DND-41 (cell line): Measurements from ENCODE around the gene PPID.

Experiments
- ATAC-seq: fragments of 200-7000 bp; cut with Tn5 transposase; 3 replicates; pipeline ENCODE4 v1.9.1; 2021; ENCODE audit warnings: low read depth; ENCODE audit not compliant: insufficient read depth
- DNase-seq: peaks from one replicate; pipeline ENCODE4 v3.0.0-alpha.2; 2020
- H2AFZ ChIP-seq: 2 replicates; pipeline ENCODE4 v1.6.0; 2012; ENCODE audit warnings: low read depth, low read length
- H3K27ac ChIP-seq: 2 replicates; pipeline ENCODE4 v1.5.1; 2012; ENCODE audit warnings: low read length, inconsistent platforms
- H3K27me3 ChIP-seq: fragments of 200-600 bp; sonication (generic); 2 replicates; pipeline ENCODE4 v1.6.0; 2012; ENCODE audit warnings: low read length, mild to moderate bottlenecking, inconsistent platforms; ENCODE audit not compliant: insufficient read depth, poor library complexity
- H3K36me3 ChIP-seq: 2 replicates; pipeline ENCODE4 v1.5.1; 2012; ENCODE audit warnings: low read length, inconsistent platforms; ENCODE audit not compliant: insufficient read depth
- H3K4me1 ChIP-seq: 2 replicates; pipeline ENCODE4 v1.5.1; 2012; ENCODE audit warnings: mild to moderate bottlenecking, low read length; ENCODE audit not compliant: insufficient read depth
- H3K4me2 ChIP-seq: 2 replicates; pipeline ENCODE4 v1.6.0; 2012; ENCODE audit warnings: mild to moderate bottlenecking, moderate library complexity, low read length, inconsistent platforms; ENCODE audit not compliant: insufficient read depth
- H3K4me3 ChIP-seq, 2 experiments: fragments of 200-600 bp in 1 of 2; shearing (Covaris generic) in 1 of 2; 2 replicates each; pipeline ENCODE4 v1.5.1; 2012 to 2016; ENCODE audit warnings: inconsistent platforms in 2 of 2, low read length in 2 of 2, mild to moderate bottlenecking in 2 of 2, low read depth in 1 of 2, moderate library complexity in 1 of 2
- H3K79me2 ChIP-seq: 2 replicates; pipeline ENCODE4 v1.6.0; 2012; ENCODE audit warnings: low read length, inconsistent platforms; ENCODE audit not compliant: insufficient read depth
- H3K9ac ChIP-seq: 2 replicates; pipeline ENCODE4 v1.6.0; 2012; ENCODE audit warnings: low read depth, mild to moderate bottlenecking, inconsistent platforms, low read length, moderate library complexity
- H3K9me3 ChIP-seq: 2 replicates; pipeline ENCODE4 v1.5.1; 2012; ENCODE audit warnings: low read length, moderate library complexity, mild to moderate bottlenecking, inconsistent platforms; ENCODE audit not compliant: insufficient read depth, severe bottlenecking
- H4K20me1 ChIP-seq: 2 replicates; pipeline ENCODE4 v1.6.0; 2012; ENCODE audit warnings: low read length; ENCODE audit not compliant: insufficient read depth
- EZH2 ChIP-seq: IDR thresholded peaks from 3 replicates; pipeline ENCODE4 v1.6.1; 2012; ENCODE audit warnings: borderline replicate concordance, low read depth, mild to moderate bottlenecking, moderate library complexity, low read length, inconsistent platforms; ENCODE audit not compliant: severe bottlenecking
- TF ChIP-seq, protein P1 (sequence below): IDR thresholded peaks from 2 replicates; pipeline ENCODE4 v1.5.1; 2012; ENCODE audit warnings: borderline replicate concordance, low read length, moderate library complexity, mild to moderate bottlenecking; ENCODE audit not compliant: poor library complexity, severe bottlenecking; ENCODE audit errors: extremely low read depth

The PPID gene

GRCh38 chr4:158728236-158728635 lies 5.0 kb upstream of the PPID start:
- Histone ChIP-seq H2AFZ (no peak overlapping the region), H3K79me2 (peaks cover 4% of the 10 kb centered on the region), H3K27ac (no peak overlapping the region), H3K9ac (no peak overlapping the region), H3K36me3 (no peaks in the 10 kb centered on the region), H3K4me2 (no peak overlapping the region), H3K9me3 (no peaks in the 10 kb centered on the region), H3K4me3 (no peak overlapping the region), H3K27me3 (peaks cover 11% of the 10 kb centered on the region), H4K20me1 (no peaks in the 10 kb centered on the region), H3K4me1 (peaks cover 5% of the 10 kb centered on the region; the same call in 1 of the 2 replicates)
- TF ChIP-seq EZH2 = no peak
- TF ChIP-seq, protein P1, sequence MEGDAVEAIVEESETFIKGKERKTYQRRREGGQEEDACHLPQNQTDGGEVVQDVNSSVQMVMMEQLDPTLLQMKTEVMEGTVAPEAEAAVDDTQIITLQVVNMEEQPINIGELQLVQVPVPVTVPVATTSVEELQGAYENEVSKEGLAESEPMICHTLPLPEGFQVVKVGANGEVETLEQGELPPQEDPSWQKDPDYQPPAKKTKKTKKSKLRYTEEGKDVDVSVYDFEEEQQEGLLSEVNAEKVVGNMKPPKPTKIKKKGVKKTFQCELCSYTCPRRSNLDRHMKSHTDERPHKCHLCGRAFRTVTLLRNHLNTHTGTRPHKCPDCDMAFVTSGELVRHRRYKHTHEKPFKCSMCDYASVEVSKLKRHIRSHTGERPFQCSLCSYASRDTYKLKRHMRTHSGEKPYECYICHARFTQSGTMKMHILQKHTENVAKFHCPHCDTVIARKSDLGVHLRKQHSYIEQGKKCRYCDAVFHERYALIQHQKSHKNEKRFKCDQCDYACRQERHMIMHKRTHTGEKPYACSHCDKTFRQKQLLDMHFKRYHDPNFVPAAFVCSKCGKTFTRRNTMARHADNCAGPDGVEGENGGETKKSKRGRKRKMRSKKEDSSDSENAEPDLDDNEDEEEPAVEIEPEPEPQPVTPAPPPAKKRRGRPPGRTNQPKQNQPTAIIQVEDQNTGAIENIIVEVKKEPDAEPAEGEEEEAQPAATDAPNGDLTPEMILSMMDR = no peak
- no peak for DNase-seq
- no peak for ATAC-seq

DNA sequence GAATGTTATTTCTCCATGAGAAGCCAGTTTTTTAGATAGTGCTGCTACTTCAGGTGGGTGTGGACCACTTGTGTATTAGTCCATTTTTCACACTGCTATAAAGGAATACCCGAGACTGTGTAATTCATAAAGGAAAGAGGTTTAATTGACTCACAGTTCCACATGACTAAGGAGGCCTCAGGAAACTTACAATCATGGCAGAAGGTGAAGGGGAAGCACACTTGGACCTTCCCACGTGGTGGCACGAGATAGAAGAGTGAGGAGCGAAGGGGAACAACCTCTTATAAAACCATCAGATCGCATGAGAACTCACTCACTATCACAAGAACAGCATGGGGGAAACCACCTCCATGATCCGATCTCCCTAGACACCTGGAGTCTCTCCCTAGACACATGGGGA lies 3.4 kb upstream of the PPID start:
- Histone ChIP-seq H4K20me1 (no peaks in the 10 kb centered on the region), H3K27me3 (peaks cover 11% of the 10 kb centered on the region), H3K4me2 (no peak overlapping the region), H3K79me2 (peaks cover 20% of the 10 kb centered on the region), H3K9ac (no peak overlapping the region), H3K4me1 (peaks cover 14% of the 10 kb centered on the region; the same call in 1 of the 2 replicates), H3K36me3 (no peaks in the 10 kb centered on the region; the same call in 1 of the 2 replicates), H3K27ac (no peak overlapping the region), H2AFZ (no peak overlapping the region), H3K9me3 (no peaks in the 10 kb centered on the region), H3K4me3 (no peak overlapping the region)
- DNase-seq = no peak
- no peak for ATAC-seq
- no peak for TF ChIP-seq EZH2

GRCh38 chr4:158724637-158725036 lies 1.4 kb upstream of the PPID start:
- ATAC-seq (no peak), DNase-seq (no peak)
- H3K4me1 ChIP-seq = peaks cover 18% of the 10 kb centered on the region; the same call in 1 of the 2 replicates
- H3K4me3 ChIP-seq = no peak overlapping the region
- TF ChIP-seq, protein P1 = no peak
- TF ChIP-seq EZH2 = no peak
- H2AFZ ChIP-seq = no peak overlapping the region
- H3K9me3 ChIP-seq = no peaks in the 10 kb centered on the region
- peaks cover 13% of the 10 kb centered on the region for H3K36me3 ChIP-seq
- peaks cover 7% of the 10 kb centered on the region for H3K27me3 ChIP-seq
- no peak overlapping the region for H3K4me2 ChIP-seq
- H3K9ac ChIP-seq = no peak overlapping the region
- peaks cover 27% of the 10 kb centered on the region for H3K79me2 ChIP-seq
- no peak overlapping the region for H3K27ac ChIP-seq
- no peaks in the 10 kb centered on the region for H4K20me1 ChIP-seq

DNA sequence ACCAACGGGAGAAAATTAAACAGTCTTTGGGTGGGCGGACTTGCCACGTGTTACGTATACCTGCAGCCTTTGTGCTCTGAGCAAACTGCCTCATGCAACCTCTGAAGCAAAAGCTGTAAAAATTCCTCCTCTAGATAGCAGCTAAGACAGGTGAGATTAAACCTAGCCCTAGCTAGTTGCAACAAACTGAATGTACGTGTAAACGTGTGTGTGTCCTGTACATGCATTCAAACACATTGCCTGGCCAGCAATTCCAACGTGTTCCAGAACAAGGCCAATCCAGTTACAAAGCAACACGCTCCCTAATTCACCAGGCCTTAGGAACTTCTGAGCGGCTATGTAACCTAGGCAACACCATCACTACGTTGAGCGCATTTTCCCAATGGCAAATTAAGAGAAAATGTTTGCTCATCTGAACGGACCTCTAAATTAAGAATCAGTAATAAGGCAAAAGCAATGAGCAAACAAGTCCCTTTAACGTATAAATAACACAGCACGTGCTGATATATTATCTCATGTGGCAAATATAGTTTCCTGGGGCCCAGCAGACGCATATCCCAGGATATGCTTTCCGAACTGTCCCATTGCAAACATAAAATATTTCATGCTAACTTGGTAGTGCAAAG lies 792 bp downstream of the PPID start:
- no peak for ATAC-seq
- Histone ChIP-seq H2AFZ (peak overlapping the region; percentile 94), H3K9ac (peak overlapping the region; percentile 78), H3K4me2 (peak overlapping the region; percentile 87), H4K20me1 (no peaks in the 10 kb centered on the region), H3K4me1 (peaks cover 18% of the 10 kb centered on the region; the same call in 1 of the 2 replicates), H3K79me2 (peaks cover 27% of the 10 kb centered on the region), H3K9me3 (no peaks in the 10 kb centered on the region), H3K27me3 (no peaks in the 10 kb centered on the region), H3K36me3 (peaks cover 24% of the 10 kb centered on the region), H3K4me3 (peak overlapping the region; percentile 68 to 88), H3K27ac (peak overlapping the region; percentile 80)
- DNase-seq = no peak
- TF ChIP-seq, protein P1 = no peak
- no peak for TF ChIP-seq EZH2
